NCI-H128 (cell line): ENCODE results near the gene MMP2.

Source experiments
- DNase-seq: peaks from one replicate; lab custom pipeline; 2025; ENCODE audit not compliant: unreplicated experiment; lab: John Stamatoyannopoulos, UW

MMP2 gene

GRCh38 chr16:55468352-55468990, 10.5 kb upstream of the MMP2 start:
- no peak for DNase-seq

GRCh38 chr16:55469821-55470532, 9.0 kb upstream of the MMP2 start:
- no peak for DNase-seq

- DNase-seq, result no peak
These were observed 8.2 kb upstream of the MMP2 start for GRCh38 chr16:55470533-55471371.

GRCh38 chr16:55471448-55472097, 7.4 kb upstream of the MMP2 start:
- no peak for DNase-seq

GRCh38 chr16:55473587-55473986, 5.4 kb upstream of the MMP2 start:
- DNase-seq, result no peak

GRCh38 chr16:55474821-55475220, 4.2 kb upstream of the MMP2 start:
- no peak for DNase-seq

GRCh38 chr16:55475919-55476318, 3.1 kb upstream of the MMP2 start:
- DNase-seq, result no peak

GRCh38 chr16:55476625-55477533, 2.1 kb upstream of the MMP2 start:
- DNase-seq, result no peak

- DNase-seq, result no peak
These were observed 1.3 kb upstream of the MMP2 start for GRCh38 chr16:55477736-55478135.

- DNase-seq, result no peak
These were observed 587 bp downstream of the MMP2 start for GRCh38 chr16:55479430-55480140.

- DNase-seq, result no peak
These were observed 1.2 kb downstream of the MMP2 start for GRCh38 chr16:55480228-55480655.

- no peak for DNase-seq
These were observed 2.0 kb downstream of the MMP2 start for GRCh38 chr16:55481023-55481422.

- no peak for DNase-seq
These were observed 3.1 kb downstream of the MMP2 start for GRCh38 chr16:55482056-55482455.

GRCh38 chr16:55487048-55487803, 8.2 kb downstream of the MMP2 start:
- no peak for DNase-seq

- DNase-seq, result no peak
These were observed 9.3 kb downstream of the MMP2 start for GRCh38 chr16:55488306-55488705.

GRCh38 chr16:55489119-55489955, 10.3 kb downstream of the MMP2 start:
- no peak for DNase-seq

GRCh38 chr16:55489956-55490265, 10.9 kb downstream of the MMP2 start:
- no peak for DNase-seq

GRCh38 chr16:55490301-55490700, 11.3 kb downstream of the MMP2 start:
- DNase-seq, result no peak
